D341Med (cell line): Measurements from ENCODE around the gene SLC3A2.
"Not testable (repeated sequence)": the region's sequence is repeated elsewhere in the genome, so short reads cannot be mapped to it uniquely, and the experiment has no call there.

Experiments used
- DNase-seq: peaks from one replicate; pipeline ENCODE4 v3.0.0; 2012; ENCODE audit warnings: low spot score

SLC3A2 gene

DNA sequence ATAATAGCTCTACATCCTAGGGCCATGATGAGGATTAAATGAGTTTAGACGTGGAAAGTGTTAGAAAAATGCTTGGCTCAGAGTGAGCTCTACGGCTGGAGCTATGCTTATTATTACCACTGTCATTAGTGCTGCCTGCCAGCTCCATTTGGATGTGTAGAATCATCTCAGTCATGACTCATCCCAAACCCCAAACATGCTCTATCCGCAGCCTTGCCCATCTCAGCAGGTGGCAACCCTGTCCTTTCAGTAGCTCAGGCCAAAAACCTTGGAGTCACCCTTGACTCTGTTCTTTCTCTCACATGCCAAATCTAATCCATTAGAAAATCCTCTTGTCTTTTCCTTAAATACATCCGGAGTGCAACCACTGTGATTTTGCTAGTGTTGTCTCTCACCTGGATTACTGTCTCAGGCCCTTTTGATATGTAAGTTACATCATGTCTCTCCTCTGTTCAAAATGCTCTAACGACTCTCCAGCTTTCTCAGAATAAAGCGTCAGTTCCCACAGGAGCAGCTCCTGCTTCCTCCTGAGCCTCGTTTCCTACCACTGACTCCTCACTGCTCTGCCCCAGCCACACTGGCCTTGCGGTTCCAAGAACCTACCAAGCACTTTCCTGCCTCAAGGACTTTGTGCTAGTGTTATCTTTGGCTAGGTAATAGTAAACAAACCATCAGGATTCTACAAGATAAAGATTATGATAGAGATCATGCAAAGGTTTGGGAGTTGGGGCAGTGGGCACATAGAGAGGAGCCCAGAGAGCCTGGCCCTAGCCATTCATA is 51.0 kb downstream of the SLC3A2 start:
- no peak for DNase-seq

DNA sequence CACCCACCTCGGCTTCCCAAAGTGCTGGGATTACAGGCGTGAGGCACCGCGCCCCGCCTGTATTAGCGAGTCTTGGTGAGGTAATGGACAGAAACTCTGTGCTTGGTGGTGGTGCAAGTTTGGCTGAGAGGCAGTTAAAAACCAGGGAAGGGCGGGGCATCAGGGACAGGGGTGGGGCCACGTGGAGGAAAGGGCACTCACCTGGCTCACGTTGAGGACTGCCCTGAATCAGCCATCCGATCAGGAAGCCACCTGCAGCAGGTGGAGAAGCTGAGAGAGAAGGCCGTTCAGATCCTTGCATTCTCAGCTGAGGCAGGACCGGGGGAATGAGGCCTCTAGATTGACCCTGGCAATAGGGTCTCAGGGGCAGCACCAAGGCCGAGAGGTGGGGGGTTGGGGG is 52.6 kb downstream of the SLC3A2 start:
- no peak for DNase-seq

DNA sequence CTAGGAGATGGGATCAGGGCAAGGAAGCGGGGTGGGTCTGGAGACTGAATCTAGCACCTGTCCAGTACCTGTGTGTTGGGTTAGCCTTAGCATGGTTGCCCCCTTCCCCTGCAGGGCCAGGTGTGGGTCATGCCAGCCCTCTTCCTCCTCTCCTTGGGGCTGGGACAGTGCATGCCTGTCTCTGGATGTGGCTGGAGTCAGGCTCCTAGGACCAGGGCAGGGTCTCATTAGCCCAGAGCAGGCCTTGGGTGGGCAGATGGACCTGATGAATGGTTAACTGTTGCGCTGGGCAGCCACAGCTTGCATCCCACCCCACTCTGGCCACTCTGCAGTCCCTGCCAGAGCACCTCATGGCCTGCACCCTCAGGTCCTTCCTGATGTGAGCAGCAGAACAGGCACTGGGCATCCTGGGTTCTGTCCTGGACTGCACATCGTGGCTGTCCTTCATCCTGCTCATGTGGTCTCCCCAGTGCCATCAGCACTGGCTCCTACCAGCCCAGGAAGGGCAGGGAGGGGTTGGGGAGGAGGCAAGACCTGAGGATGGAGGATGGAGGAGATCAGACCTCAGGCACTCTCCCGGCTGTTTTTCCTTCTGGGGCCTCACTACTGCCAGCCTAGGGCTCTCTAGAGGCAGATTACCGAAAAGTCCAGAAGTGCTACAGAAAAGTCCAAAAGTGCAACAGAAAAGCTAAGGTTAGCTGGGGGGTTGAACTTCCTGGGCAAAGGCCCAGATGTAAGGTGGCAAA is 53.2 kb downstream of the SLC3A2 start:
- DNase-seq, result no peak

DNA sequence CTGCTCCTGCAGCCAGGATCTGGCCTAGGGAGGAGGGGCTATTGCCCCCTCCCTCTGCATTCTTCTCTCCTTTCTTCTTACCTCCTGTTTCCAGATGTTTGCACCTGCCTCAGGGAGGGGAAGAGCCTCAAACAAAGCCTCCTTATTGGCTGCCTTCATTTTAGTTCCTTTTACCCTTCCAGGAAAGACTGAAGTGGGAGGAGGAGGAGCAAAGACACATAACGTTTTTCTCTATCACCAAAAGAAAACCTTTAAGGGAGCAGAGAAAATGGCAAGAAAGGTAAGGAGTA is 53.7 kb downstream of the SLC3A2 start:
- DNase-seq, result no peak

DNA sequence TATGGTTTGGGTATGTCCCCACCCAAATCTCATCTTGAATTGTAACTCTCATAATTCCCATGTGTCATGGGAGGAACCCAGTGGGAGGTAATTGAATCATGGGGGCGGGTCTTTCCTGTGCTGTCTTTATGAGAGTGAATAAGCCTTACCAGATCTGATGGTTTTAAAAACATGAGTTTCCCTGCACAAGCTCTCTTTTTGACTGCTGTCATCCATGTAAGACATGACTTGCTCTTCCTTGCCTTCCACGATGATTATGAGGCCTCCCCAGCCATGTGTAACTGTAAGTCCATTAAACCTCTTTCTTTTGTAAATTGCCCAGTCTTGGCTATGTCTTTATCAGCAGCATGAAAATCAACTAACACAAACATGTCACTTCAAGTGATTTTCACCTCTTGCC is 56.8 kb downstream of the SLC3A2 start:
- not testable (repeated sequence) for DNase-seq
